Stimulated activated CD8-positive, alpha-beta memory T cell treated with anti-CD3 and anti-CD28 coated beads, Interleukin-12 subunit alpha, Interleukin-12 subunit beta, amount 100 ng/mL, for 4 hours (primary cell): ENCODE results near the gene CNTFR.

Experiments
- DNase-seq: peaks from one replicate; pipeline ENCODE4 v3.0.0-alpha.2; 2020; ENCODE audit warnings: low read depth

CNTFR gene

DNA sequence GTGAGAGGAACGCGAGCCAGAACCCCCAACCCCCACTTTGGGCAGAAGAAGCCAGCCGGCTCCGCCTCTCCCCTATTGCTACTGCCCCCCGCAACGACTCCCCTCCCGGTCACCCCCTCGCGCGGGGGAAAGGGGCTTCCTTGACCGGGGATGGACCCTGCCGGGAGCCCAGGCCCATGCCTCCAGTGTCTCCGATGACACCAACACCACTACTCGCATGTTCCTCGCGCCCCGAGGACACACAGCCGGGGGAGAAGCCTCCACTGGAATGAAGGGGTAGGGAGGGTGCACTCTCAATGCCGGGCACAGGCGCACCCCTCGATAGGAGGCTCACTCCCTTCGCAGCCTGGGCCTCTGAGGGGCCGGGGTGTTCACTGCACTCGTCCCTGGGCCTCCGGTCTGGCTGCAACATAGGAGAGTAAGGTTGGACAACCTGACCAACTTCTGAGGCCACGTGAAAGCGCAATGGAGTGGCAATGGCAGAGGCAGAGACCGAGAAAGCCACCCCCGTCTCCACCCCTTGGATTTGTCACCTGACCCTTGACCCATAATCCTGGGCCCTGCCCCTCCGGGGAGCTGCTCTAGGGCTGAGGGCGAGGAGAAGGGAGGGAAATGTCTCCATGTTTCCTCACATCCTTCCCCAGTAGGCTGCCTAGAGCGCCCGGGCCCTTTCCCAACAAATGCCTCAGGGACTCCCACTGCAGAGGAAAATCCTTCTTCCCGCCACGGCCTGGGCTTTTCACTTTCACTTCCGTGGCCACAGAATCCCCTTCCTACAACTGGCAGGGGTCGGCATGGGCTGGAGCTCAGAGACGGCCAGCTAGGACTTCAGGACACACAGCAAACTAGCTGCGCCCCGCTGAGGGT is 1.1 kb upstream of the CNTFR start:
- no peak for DNase-seq

DNA sequence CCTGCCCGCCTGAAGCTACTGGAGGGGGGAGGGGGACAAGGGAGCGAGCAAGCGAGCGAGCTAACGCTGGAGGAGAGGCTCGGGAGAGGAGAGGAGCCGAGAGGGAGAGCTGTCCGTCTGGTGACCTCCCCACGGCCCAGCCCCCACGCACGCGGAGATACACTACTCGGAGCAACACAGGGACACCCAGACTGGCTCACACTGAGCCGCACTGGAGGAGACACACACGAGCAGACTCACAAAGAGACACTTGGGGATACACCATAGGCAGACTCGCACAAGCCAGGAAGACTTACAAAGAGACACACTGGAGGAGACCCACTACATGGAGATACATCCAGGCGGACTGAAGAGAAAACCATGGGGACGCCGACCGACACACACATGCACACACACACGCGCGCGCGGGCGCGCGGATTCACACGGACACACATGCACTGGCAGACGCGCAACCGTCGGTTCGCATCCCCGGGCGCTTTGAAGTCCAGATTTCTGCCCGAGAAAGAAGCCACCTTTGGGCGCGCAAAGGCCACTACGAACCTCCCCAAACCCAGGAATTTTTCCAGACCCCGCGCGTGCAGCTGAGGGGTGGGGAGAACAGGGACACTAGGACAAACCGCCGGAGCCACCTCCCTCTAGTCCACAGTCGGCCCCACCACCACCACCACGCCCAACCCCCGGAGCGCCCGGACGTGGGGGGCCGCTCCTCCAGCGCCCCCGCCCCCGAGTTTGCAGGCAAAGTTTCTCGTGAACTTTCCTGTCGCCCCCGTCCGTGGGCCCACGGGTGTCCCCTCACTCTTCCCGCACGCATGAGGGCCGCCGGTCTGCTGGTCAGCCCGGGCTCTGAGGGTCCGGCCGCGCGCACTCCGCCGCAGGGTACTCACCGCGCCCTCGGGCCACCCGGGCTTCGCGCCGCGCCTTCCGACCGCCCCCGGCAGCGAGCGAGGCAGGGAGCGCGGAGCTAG is 571 bp downstream of the CNTFR start:
- DNase-seq: no peak

DNA sequence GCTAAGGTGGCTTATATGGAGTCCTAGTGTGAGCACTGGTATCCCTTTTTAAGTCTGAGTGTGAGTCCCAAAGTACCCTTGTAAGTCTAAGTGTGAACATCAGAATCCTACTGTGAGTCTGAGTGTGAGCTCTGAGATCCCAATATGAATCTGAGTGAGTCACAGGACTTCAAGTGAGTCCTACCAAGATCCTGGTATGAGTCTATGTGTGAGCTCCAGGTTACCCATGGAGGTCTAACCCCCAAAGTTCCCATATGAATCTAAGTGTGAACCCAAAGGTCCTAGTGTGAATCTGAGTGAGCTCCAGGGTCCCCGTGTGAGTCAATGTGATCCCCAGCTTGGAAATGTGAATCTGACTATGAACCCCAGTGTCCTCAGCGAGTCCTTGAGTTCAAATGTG is 2.3 kb downstream of the CNTFR start:
- DNase-seq: no peak

DNA sequence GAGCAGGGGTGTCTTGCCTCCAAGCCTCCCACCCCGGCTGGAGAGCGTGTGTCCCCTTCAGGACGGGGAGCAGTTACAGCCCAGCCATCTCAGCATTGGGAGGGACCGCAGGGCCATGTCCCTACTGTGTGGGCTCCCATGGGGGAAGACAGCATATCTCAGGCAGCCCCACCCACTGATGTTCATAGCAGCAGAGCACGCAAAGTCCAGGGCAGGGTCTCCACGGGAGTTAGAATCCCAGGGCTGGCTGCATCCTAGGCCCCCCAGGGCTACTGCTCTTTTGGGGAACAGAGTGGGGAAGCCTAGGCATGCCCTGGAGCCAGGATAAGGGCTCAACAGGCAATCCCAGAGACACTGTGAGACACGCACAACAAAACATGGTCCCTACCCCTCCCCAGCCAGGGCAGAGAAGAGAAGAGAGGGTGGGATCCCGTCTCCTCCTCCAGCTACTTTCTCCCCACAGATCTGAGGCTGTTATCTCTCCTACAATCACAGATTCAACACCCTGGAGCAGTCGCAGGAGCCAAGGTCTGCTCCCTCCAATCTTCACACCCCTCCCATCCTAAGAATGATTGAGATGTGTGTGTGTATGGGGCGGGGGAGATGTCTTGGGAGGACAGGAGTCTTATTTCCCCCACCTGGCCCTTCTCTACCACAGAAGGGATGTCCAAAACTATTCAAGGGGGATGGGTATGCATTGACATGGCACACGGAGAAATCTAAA is 3.4 kb downstream of the CNTFR start:
- no peak for DNase-seq

DNA sequence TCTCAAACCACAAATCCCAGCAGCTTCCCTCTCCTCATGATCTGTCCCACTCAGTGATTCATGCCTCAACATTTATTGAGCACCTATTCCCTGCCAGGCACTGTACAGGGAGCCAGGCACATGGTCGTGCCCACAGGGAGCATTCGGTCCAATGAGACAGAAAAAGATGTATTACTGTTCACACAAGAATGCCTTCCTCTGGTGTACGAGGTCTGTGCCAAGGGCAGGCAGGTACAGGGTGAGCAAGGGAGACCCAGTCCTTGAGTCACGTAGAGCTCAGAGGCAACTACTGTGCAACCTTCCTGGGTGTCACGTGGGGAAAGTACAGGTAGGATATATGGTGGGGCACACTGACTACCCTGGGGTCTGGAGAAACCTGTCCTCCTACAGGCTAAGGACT is 4.6 kb downstream of the CNTFR start:
- no peak for DNase-seq

DNA sequence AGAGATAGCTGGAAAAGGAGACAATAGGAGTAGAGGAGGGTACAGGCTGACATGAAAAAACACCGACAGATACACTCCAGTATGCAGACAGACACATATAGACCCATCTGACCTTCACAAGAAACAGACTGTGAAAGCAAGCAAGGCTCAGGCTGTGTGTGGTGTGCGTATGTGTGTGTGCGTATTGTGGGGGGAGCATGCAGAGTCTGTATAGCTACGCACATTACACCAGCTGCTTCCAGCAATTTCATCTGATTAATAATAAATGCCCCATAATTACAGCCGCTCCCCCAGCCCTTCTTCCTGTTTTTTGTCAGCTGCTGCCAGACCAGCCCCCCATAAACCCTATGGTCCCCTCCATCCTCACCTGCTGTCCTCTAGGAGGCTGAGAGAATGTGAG is 6.7 kb downstream of the CNTFR start:
- no peak for DNase-seq

DNA sequence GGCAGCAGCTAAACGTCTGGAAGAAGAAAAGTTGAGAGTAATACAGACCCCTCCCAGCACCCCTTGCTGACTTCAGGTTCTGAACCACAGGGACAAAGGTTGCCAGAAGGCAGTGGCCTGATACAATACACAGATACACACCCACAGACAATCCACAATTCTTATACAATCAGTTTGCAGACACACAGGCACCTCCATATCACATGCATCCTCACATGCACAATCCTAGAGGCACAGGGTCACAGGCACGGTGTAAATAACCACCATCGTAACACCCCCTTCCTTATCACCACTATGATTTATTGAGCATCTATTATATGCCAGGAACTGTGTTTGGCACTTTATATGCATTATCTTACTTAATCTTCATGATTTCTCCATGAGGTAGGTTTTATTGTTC is 8.2 kb downstream of the CNTFR start:
- DNase-seq: no peak

DNA sequence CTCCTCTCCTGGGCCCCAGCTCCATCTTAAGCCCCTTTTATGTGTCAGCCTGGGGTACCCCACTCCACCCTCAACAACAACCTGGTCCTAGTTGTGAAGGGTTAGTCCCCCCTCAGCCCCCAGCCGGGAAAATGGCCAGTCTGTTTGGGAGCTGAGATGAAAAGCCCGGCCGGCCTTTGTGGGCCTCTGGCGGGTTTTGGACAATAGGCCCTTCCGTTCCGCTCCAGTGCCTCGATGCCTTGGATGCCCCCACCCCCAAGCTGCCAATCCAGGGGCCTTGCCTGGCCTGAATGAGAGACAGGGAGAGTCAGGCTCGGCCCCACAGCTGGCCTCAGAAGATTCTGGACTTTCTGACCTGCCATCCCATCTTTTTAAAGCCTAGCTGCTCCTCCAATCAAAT is 9.2 kb downstream of the CNTFR start:
- no peak for DNase-seq

DNA sequence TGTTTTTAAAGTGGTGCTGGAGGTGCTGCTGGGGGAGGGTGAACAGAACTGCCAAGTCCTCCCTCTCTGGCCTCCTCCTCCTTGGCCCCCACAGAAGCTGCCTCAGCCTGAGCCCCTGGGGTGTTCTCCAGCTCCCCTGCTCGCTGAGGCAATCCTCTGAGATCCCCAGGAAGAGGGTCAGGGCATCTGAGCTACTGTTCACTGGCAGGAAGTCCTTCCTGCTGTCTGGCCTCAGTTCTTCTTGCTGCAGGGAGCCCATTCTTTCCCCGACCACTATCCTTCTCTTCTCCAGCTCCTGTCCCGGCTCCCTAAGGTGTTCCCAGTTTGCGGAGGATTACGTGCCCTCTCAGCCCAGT is 9.7 kb downstream of the CNTFR start:
- no peak for DNase-seq

DNA sequence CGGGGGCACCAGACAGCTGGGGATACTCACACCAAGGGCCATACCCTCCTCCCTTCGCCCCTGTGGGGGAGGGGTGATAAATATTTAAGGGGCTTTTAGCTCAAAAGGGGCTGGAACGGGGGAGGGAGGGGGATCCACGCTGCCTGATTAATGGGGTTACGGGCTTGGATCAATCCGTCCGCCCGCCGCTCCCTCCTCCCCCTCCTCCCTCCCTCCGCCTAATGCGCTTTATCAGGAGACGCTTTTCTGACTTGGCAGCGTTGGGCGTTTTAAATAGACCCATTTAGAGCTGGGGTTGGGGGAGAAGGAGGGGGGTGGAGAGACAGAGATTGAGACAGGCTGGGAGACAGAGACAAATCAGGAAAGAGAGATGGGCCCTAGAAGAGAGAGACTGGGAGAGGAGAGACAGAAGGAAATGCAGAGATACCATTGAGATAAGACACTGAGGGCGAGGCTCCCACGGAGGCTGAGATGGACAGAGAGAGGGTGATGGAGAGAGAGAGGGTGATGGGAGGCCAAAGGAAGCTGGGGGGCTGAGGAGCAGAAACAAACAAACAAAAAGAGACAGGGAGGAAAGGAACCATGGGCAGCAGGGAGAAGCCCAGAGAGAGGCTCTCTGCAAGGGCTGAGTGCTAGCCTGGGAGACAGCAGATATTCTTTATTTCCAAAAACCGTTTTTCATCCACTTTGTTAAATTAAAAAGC is 10.3 kb downstream of the CNTFR start:
- no peak for DNase-seq

DNA sequence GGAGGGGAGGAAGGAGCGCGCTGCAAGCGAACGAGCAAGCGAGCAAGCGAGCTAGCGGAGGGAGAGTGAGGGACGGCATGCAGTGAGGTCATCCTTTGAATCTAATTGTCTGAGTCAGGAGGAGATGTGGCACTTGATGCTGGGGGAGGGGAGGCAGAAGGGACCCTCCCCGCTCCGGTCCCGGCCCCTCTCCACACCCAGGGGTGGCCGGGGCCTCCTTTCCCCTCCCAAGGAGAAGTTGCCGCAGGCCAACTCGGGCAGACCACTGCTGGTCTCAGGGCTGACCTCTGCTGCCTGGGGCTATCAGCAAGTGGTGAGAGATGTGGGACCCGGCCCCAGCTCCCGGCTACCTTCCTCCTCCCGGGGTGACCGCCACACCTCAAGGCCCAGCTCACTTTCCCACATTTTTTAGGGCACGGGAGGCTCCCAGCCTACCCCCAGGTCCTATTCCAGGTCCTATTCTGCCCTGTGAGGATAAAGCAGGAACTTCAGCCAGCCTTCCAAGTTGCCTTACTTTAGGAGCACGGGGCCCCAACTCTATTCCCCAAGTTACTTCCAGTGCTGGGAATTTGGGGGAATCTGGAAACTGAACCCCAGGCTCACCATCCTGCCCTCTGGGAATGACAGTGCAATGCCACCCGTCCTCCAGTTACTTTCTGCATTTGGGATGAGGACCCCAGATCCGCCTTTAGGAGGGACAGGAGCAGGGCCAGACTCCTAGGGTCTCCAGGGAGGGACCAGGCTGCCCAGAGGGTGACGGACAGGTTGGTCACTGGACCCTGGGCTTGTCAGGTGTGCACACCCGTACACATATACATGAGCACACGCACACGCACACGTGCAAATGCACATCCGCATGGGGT is 11.1 kb downstream of the CNTFR start:
- no peak for DNase-seq

DNA sequence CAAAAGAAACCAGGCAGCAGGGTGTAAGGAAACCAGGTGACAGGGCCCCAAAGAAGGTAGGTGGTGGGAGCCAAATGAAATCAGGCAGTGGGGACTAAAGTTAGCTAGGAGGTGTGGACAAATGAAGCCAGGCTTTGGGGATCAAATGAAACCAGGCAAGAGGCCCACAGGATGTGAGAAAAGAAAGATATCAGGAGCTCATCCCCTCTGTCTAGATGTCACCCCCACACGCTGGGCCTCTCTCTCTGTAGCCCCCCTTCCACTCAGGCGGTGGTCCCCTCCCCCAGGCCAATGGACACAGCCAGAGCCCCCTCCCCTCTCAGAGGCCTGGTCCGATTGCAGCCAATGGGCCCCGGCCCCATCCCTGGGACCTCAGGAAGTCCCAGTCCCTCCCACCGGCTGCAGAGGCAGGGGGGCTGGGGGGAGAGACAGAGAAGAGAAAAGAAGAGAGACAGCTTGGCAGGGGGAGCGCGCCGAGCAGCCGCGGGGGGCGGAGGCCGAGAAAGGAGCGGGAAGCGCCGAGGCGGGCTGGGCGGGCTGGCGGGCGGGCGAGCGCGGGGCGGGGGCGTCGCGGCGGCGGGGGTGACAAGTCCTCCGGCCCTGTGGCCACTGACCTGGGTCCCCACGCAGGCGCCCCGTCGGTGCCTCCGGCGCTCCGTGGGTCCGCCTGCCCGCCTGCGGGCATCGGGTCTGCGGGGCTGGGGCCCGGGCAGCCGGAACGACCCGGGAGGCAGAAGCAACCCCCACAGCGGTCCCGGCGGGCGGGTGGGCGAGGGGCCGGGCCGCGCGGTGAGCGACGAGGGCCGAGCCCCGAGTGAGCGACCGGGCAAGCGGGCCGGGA is 11.9 kb downstream of the CNTFR start:
- no peak for DNase-seq

DNA sequence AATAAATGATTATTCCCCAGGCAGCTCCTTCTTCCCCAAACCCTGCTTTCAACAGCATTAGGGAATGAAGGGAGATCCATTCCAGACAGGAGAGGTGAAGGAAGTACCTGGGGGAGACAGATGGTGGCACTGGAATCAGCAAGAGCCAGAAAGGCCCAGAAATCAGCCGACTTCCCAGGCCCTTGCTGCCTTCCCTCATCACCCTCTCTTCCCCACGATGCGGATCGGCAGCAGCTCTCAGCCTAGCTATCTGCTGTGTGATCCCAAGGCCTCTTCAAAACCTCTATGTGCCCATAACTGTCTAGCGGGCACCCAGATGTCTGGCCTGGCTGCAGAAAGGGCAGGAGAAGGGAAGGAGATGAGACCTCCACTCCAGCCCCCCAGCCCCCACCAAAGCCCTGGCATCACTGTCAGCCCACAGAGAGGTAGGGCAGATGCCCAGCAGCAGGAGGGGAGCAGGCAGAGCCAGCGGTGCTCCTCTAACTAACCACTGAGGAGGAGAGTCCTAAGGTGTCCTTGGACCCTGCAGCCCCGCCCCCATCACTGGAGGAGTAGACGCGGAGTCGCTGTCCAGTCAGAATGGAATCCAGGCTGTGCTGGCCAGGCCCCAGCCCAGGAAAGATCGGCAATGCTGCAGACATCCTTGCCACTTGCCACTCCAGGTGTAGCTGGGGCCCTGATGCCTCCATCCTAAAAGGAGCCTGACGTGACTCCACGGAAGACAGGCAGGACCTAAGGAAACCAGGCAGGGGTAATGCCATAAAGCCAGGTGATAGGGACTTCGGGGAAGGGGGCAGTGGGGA is 12.7 kb downstream of the CNTFR start:
- DNase-seq: no peak

DNA sequence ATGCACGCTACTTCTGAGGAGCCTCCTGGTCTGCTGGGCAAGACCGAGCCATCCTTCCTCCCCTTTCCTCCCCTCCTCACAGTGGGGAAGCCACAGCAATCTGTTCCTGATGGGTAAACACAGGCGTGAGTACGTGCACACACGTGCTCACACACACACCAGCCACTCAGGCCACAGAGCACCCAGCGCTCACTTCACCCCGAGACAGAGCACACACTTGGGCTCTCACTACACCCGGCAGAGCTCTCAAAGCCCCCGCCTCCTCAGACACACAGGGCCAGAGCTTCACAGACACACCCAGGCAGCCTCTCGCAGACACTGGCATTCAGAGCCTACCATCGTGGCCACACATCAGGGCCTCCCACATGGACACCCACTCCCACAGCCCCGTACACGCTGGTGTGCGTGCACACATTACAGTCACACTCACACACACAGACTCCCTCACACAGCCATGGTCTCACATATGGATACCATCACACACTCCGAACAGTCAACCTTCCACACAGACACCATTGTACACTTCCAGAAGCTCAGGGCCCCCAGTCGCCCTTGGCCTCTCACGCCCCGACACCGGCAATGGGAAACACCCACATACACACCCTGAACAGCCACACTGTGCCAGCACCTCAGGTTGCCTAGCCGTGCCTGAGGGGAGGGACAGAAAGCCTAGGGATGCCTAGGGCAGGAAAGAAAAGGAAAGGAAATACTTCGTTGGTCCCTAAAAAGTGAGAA is 13.5 kb downstream of the CNTFR start:
- DNase-seq: no peak

DNA sequence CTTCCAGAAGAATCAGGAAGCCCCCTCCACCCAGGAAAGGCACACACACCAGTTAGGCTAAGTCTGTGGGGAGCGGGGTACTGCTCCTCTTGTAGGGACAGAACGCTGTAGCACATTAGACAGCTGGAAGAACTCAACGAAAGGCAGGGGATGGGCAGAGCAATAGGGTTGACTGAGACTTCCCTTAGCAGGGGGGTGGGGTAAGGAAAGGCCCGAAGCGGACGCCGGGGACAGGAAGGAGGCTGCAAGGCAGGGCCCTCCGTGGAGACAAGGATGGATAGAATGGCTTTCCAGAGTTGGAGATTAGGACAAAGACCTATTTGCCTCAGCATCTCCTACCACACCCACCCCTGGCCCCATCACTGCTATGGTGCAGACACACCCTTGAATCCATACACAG is 14.3 kb downstream of the CNTFR start:
- DNase-seq: no peak

DNA sequence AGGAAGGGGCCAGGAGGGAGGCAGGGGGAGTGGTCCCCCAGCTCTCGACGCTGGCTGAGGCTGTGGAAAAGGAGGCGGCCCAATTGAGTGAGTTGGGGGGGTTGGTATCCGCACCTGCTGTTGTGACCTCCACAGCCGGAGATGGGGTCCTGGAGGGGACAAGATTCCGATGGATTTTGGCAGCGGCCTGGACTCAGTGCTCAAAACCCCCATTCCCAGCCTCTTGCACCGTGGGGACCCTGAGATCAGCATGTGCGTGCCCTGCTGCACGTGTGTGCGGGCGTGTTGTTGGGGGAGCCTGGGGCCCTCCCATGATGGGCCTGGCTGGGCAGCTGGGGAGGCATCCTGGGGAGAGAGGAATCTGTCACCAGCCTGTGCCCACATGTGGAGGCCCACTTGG is 15.0 kb downstream of the CNTFR start:
- no peak for DNase-seq

DNA sequence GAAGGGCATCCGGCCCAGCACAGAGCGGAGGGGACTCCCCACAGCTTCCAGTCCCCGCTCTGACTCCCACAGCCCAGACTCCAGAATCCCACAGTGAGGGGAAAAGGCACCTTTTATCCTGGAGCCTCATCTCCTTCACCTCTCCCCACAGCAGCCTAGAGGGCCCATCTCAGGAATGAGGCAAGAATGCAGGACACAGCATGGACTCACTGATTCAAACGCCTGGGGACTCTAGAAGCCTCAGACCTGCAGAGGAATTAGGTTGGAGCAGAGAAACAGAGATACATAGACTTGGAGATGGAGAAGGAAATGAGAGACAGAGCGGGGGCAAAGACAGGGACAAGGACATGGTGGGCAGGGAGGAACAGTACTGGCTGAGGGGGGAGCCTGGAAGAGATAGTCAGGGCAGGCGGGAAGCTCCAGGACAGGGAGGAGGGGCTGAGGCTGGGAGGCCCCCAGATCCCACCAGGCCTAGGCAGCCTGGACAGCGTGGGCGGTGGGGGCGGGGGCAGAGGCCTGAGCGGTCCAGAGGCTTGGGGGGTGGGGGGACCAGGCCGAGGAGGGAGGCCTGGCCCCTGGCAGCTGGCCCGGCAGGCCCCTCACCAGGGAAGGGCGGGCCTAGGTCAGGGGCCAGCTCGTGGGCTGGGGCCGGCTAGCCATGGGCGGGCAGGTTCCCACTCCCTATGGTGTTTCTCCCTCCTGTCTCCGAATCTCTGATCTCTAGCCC is 15.8 kb downstream of the CNTFR start:
- no peak for DNase-seq

DNA sequence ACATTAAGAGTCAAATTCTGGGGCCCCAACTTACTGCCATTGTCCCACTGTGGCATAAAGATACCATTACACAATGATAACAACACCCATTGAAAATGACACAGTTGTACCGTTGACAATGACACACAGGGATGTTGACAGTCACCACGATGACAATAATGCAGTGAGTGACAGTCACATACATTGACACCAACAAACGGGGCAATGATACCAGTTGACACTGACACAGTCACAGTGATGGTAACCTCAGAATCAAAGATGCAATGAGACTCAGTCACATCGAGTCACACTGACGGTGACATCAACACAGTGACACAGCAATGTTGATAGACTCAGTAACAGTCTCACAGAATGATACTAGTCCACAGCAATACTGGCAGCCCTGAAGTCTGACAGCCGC is 16.9 kb downstream of the CNTFR start:
- DNase-seq: no peak
